GM19238 (cell line): ENCODE measurements around the gene TMPRSS11A.

Experiments
- DNase-seq: peaks from one replicate; pipeline ENCODE4 v3.0.0; 2011; ENCODE audit warnings: low spot score; ENCODE audit not compliant: insufficient read length

The TMPRSS11A gene

DNA sequence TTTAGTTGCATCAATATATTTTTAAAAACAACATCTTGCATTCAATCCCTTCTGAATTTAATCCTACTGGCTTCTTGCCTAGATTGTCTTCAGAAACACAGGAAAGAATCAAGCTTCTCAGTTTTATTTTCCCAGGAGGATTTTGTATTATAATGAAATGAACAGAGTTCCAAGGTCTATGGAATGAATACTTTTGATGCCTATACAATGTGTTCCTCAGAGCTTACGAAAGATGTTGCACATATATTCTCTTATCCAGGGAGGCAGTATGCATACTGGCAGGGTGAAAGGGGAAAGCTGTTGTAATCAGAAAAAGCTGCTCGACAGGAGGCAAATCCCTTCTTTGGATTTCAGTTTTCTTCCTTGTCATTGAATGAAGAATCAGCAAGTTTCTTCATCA, 88.3 kb downstream of the TMPRSS11A start:
- DNase-seq: no peak

DNA sequence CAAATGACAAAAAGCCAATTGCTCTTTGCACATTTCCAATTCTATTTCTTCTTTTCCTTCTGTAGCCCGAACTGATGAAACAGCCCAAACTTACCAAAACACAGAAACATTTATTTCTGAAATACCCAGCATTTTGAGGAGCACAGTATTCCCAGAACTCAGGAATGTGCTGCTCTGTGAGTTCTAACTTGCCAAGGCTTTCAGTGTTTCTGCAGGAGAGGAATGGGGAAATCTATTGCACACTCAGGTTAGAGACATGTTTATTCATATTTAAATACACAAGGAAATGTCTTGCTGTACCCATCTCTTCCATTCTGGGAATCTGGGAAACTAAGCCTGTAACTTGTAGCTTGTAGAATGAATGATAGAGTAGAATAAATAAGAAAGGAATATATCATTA, 90.2 kb downstream of the TMPRSS11A start:
- DNase-seq: no peak

DNA sequence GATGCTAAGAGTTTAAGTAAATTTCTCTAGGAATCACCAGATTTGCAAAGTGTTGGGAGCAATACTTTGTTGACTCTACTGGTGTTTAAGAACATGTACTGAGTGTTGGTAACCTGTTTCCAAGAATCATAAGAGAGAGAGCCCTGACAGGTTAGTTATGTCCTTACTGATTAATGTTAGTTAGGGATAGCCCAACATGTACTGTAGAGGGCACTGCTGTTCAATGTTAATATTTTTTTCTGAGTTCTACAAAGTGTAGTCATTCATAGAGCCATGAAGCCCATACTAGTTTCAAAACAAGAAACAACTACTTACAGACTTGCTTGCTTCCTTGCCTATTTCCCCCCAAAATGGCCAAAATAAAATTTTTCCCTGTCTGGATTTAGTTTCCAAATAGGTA, 91.4 kb downstream of the TMPRSS11A start:
- DNase-seq: peak; percentile 1

DNA sequence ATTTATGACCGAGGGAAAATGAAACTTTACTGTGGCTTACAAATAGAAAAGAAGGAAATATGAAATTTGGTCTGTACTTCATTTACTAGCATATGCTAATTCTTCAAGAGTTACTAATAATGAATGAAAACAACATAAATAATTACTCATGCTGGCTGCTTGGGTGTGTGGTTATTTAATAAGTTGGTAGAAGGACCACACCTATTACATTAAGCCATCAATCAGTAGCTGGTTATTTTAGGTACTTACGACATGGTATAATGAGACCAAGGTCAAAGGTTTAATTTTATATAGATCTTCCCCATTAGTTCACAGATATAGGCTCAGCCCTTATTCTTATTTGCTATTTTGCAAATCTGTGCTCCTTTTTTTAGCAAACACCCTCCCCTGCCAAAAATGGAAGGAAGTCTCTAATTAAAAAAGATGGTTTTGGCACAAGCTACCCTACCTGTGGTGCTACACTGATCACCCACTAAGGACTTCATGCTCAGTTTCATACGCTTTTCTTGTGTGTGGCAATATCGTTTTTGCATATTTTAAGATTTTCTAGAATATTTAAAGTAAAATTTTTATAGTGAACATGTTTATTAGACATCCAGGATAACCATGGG, 93.6 kb downstream of the TMPRSS11A start:
- no peak for DNase-seq

DNA sequence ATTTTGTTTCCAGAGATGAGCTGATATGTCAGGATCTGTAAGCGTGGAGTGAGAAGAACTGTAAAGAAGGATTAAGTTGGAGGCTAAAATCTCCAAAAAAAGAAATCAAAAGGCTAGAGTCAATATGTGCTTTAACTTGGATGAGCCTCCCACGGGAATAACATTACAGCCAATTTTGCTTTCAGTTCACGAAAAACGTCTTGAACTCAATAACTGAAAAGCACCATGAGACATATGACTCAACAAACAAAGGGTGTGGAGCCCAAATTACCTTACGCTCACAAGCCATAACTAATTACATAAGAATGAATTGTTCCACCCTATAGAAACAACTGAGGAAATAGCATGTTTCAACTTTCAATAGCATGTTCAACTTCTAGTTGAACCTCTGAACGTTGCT, 101.8 kb downstream of the TMPRSS11A start:
- no peak for DNase-seq
